ENCODE results near the gene MEMO1.

DNA sequence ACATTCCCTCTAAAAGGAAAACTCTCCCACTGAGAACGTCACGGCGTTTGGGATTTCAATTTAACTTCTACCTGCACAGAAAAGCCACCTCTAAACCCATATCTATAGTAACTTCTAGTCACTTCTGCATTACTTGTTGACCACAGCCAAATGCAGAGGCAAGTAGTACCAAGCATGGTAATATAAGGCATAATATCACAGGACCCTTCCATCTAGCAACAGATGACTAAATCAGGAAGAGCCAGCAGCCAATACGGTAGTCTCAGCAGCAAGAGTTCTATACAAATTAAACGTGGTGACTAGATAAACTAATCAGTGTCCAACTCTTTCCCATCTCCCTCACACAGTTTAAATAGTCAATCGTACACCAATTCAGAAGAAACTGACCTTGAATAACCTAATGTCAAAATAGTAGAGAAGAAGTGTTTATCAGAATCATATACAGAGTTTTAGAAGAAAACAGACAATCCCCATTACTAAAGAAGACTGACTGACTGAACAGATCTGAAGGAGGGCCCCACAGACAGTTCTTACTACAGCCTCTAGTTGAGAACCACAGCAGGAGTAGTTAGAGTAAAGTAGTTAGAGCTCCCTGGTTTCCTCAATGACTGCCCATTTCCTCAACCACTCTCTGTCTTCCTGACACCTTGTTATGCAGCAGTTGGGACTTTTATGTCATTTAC lies 30.0 kb downstream of the MEMO1 start:
- TF ChIP-seq, protein P1, sequence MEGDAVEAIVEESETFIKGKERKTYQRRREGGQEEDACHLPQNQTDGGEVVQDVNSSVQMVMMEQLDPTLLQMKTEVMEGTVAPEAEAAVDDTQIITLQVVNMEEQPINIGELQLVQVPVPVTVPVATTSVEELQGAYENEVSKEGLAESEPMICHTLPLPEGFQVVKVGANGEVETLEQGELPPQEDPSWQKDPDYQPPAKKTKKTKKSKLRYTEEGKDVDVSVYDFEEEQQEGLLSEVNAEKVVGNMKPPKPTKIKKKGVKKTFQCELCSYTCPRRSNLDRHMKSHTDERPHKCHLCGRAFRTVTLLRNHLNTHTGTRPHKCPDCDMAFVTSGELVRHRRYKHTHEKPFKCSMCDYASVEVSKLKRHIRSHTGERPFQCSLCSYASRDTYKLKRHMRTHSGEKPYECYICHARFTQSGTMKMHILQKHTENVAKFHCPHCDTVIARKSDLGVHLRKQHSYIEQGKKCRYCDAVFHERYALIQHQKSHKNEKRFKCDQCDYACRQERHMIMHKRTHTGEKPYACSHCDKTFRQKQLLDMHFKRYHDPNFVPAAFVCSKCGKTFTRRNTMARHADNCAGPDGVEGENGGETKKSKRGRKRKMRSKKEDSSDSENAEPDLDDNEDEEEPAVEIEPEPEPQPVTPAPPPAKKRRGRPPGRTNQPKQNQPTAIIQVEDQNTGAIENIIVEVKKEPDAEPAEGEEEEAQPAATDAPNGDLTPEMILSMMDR (IDR thresholded peaks at IDR 0.05), result no peak
- TF ChIP-seq JUN (CRISPR knock-in tag; IDR thresholded peaks at IDR 0.05), result no peak
- TF ChIP-seq, protein P2, sequence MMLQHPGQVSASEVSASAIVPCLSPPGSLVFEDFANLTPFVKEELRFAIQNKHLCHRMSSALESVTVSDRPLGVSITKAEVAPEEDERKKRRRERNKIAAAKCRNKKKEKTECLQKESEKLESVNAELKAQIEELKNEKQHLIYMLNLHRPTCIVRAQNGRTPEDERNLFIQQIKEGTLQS (CRISPR knock-in tag; conservative IDR thresholded peaks at IDR 0.05), result no peak
- no peak for TF ChIP-seq ZNF263 (CRISPR knock-in tag; IDR thresholded peaks at IDR 0.05; ENCODE audit: low read depth)
- TF ChIP-seq ZNF671 (CRISPR knock-in tag; IDR thresholded peaks at IDR 0.05), result no peak
- no peak for TF ChIP-seq ZNF281 (CRISPR knock-in tag; IDR thresholded peaks at IDR 0.05)

Measured in WTC11 (cell line).